Measurements from ENCODE around the gene RBM33. TPM values are rescaled to one million over a fixed set of nuclear protein-coding genes. Genes with fewer than 3 reads are reported as not detected.

RBM33 gene
- total and polyA plus RNA-seq, 2 of the 13 experiments (the other 11 are each of a cell fraction or from before 2014, with no cell fraction given): 12.4 to 28.9 TPM

DNA sequence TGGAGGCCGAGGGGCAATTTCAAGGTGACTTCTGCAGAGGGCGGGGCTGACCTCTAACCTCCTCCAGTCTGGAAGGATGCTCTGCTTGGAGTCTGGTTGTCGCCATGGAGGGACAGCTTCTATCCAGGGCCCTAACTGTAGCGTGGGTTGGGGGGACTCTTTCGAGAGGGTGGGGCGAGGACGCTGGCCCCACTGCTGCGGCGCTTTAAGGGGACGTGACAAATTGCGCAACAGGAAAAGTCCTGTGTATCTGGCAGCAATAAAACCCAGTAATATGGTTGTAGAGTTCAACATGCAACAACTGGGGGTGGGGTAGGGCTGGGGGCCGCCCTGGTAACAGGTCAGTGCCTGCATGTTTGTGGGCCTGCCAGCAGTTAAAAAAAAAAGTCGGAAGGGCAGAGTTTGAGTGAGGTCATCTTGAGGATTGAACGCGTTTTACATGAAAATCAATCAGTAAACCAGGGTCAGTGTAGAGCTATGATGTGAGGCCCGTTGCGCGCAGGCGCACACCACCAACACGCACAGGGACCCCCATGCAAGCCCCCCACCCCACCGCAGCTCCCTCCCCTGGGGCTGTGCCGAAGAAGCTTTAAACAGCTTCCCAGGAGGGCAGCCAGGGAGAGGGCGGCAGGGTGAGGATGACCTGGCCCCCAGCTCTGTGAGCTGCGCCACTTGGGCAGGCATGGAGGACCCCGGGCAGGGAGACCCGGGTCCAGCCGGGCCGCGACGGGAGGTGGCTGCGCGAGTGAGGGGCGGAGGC lies 163.5 kb downstream of the RBM33 start (continued):
- TF ChIP-seq, protein P1, sequence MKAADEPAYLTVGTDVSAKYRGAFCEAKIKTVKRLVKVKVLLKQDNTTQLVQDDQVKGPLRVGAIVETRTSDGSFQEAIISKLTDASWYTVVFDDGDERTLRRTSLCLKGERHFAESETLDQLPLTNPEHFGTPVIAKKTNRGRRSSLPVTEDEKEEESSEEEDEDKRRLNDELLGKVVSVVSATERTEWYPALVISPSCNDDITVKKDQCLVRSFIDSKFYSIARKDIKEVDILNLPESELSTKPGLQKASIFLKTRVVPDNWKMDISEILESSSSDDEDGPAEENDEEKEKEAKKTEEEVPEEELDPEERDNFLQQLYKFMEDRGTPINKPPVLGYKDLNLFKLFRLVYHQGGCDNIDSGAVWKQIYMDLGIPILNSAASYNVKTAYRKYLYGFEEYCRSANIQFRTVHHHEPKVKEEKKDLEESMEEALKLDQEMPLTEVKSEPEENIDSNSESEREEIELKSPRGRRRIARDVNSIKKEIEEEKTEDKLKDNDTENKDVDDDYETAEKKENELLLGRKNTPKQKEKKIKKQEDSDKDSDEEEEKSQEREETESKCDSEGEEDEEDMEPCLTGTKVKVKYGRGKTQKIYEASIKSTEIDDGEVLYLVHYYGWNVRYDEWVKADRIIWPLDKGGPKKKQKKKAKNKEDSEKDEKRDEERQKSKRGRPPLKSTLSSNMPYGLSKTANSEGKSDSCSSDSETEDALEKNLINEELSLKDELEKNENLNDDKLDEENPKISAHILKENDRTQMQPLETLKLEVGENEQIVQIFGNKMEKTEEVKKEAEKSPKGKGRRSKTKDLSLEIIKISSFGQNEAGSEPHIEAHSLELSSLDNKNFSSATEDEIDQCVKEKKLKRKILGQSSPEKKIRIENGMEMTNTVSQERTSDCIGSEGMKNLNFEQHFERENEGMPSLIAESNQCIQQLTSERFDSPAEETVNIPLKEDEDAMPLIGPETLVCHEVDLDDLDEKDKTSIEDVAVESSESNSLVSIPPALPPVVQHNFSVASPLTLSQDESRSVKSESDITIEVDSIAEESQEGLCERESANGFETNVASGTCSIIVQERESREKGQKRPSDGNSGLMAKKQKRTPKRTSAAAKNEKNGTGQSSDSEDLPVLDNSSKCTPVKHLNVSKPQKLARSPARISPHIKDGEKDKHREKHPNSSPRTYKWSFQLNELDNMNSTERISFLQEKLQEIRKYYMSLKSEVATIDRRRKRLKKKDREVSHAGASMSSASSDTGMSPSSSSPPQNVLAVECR (CRISPR knock-in tag; IDR thresholded peaks at IDR 0.05; ENCODE audit: borderline replicate concordance): peak; percentile 7; the same call in 1 of the 2 replicates
- TF ChIP-seq MAFK (conservative IDR thresholded peaks at IDR 0.05 in 1 of 2, IDR thresholded peaks at IDR 0.05 in 1 of 2; ENCODE audit: low read length in 2 of 2) (no peak), SIX4 (CRISPR knock-in tag; IDR thresholded peaks at IDR 0.05) (no peak), CENPX (CRISPR knock-in tag; IDR thresholded peaks at IDR 0.05) (no peak), PITX1 (CRISPR knock-in tag; IDR thresholded peaks at IDR 0.05) (no peak), ATAD3A (CRISPR knock-in tag; IDR thresholded peaks at IDR 0.05) (no peak), ATF1 (CRISPR knock-in tag; IDR thresholded peaks at IDR 0.05) (no peak), HNF1A (IDR thresholded peaks at IDR 0.05; ENCODE audit: low read depth) (0 out of 2 replicates have a peak, but pooled peaks have one; percentile 12), HNF1A (CRISPR knock-in tag; IDR thresholded peaks at IDR 0.05; ENCODE audit: borderline replicate concordance) (no peak), DNMT3B (CRISPR knock-in tag; conservative IDR thresholded peaks at IDR 0.05) (no peak), ARID3A (IDR thresholded peaks at IDR 0.05; ENCODE audit: low read depth, low read length) (no peak; the same call in 1 of the 2 replicates)
- TF ChIP-seq, protein P2, sequence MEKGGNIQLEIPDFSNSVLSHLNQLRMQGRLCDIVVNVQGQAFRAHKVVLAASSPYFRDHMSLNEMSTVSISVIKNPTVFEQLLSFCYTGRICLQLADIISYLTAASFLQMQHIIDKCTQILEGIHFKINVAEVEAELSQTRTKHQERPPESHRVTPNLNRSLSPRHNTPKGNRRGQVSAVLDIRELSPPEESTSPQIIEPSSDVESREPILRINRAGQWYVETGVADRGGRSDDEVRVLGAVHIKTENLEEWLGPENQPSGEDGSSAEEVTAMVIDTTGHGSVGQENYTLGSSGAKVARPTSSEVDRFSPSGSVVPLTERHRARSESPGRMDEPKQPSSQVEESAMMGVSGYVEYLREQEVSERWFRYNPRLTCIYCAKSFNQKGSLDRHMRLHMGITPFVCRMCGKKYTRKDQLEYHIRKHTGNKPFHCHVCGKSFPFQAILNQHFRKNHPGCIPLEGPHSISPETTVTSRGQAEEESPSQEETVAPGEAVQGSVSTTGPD (CRISPR knock-in tag; IDR thresholded peaks at IDR 0.05): 0 out of 2 replicates have a peak, but pooled peaks have one; percentile 54
